ENCODE measurements around the gene GPN2.
A peak's percentile ranks its signal among the peaks of the same experiment; 100 is the strongest.
"Not testable (repeated sequence)": the region's sequence is repeated elsewhere in the genome, so short reads cannot be mapped to it uniquely, and the experiment has no call there.

GPN2 gene

DNA sequence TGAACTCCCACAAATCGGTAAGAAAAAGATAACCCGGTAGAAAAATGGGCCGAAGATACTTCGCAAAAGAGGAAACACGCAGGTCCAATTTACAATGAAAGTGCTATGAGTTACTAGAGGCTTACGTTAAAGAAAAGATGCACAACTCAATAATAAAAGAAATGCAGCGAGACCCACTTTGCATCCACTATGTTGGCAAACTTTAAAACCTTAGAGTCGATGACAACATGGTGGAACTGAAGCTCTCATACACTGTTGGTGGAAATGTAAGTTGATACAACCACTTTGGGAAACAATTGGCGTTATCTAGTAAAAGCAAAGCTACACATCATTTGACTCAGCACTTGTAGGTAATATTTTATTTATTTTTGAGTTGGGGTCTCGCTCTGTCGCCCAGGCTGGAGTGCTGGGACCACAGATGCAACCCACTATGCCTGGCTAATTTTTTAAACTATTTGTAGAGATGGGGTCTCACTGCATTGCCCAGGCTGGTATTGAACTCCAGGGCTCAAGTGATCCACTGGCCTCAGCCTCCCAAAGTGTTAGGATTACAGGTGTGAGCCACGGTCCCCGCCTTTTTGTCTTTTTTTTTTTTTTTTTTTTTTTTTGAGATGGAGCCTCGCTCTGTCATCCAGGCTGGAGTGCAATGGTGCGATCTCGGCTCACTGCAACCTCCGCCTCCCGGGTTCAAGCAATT is 10.9 kb upstream of the GPN2 start:
- DNase-seq = no peak

DNA sequence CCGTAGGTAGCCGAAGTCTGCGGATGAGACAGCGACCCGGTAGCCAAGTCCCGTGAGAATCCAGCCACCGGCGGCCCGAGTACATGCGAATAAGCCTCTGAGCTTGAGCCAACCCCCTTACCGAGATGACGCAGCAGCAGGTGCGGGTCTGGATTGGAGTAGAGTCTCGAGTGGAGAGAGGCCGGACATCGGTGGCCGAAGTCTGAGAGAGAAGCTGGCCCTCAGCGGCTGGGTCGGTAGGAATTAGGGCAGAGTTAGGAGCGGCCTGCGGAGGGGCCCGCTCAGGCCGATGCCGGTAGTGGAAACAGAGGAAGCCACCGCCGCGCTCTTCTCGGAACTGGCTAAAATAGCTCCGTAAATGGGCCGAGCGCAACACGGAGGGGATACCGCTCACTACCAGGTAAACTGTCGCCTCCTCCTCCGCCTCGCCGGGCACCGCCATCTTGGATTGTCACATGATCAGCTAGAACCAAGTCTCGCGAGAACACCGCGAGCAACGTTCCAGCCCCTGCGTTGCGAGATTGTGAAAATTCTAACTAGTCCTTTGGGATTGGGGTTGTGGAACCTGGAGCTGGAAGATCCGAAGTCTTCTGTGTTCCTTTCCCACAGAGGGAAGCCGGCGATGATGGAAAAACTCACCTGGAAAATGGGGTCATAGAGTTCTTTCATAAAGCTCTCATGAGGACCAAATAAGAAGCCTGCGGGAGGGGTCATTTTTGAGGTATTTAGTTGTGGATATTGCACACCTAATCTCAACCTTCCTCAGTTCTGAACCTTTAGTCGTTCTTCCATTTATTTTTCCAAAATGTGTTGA is 10.1 kb upstream of the GPN2 start, which contains the start of gene GPATCH3:
Gene GPATCH3, minus strand, starts transcription at position 467 of the 814 bp plus-strand sequence. Its CDS starts 25 bp downstream, at position 442.
- peak; percentile 75 to 80 (median 76) for DNase-seq

DNA sequence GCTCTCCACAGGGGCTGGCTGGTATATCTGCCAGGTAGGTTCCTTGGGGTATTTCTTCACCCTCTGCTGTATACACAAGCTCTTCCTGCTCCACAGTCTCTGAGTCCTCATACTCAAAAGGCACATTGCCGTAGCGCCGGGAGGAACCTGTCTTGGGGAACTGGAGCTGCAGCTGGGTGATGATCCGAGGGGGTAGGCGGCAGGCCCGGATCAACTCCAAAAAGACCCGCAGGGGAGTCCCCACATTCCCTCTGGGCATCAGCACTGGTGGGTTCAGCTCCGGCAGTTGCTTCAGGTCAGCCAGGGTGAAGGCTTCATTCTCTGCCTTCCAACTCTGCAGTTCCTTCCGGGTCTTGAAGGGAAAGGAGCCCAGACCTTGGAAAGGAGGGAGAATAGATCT is 7.3 kb upstream of the GPN2 start:
- no peak for DNase-seq

DNA sequence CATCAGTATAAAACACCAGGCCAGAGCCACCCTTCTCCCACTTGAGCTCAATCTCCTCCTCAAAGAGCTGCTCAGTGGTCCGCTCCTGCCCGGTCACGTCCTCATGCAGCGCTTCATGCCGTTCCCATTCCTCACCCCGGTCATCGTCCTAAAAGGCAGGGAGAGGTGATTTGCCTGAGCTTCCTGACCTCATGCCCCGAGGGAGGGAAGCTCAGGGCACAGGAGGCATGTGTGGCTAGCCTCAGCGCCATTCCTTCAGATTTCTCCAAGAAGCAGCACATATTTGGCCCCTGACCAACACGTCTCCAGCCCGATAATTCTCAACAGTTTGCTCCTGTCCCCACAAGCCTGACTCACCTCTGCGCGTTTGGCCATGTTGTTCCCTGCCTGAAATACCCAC is 4.2 kb upstream of the GPN2 start:
- no peak for DNase-seq

DNA sequence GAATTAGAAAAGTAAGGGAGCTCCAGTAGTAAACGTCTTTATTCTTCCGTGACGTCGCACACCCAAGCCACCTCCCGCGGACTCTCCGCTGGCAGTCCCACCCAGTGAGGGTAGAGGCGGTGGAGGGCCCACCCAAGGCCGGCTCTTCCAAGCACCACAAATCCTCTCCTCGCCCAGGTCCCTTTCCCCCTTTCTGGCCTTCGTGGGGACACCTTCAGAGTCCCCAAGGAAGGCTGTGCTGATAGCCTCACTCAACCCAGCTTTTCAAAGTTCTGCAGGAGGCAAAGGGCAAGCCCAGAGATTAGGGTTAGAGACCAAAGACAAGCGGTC is 349 bp upstream of the GPN2 start:
- no peak for DNase-seq

DNA sequence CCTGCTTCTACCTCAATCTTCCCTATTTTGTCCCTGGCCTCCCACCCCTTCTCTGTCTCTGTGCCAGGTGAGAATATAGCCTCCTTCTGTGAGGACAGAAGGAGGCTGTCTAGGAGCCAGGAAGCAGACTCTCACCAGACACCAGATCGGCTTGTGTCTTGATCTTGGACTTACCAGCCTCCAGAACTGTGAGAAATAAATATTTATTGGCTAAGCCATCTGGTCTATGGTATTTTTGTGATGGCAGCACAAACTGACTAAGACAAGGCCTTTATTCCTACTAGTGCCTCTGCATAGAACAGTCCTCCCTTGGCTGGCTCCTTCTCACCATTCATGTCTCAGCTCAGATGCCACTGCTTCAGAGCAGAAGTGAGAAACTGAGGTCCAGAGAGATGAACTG is 1.9 kb downstream of the GPN2 start:
- no peak for DNase-seq

DNA sequence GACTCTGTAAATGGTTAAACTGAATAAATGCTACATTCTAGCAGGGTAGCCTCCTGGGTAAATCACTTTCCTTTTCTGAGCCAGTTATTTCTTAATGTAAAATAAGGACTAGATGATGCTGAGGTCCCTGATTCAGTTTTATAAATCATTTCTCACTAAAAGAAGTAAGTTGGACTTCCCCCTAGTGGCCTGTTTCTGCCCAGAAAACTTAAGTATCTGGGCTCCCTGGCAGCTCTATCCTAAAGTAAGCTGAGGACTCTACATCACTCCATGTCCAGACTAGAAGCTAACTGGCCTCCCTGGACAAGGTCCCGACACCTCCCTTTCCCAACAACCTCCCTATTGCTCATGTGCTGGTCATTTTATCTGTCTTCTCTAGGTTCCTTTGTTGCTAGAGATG is 3.0 kb downstream of the GPN2 start:
- DNase-seq = no peak

DNA sequence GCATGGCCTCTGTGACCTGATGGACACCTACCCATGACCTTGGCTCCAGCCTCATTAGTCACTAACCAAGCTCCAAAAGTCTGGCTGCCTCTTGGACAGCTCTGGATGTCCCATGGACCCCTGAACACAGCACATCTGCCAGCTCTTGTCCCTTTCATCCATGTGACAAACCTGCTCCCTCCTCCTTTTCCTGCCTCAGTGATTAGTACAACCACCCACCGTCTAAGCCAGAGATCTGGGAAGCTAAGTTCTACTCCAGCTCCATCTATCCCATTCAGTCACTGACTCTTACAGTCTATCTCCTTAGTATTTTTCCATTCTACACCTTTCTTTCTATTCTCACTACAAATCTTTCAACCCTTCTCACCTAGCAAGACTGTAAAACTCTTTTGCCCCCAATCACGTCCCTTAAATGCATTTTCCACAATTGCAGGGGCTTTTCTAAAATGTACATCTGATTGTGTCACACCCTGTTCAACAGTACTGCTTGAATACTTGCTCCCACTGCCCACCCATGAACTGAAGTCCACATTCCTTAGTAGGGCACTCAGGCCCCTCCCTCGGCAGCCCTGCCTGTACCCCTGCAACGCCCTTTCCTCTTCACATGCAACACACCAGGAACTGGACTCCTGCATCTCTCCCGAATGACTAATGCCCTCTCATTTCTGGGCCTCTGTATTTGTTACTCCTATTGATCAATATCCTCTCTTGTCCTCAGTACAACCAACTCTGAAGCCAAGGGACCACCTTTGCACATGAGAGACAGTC is 7.2 kb downstream of the GPN2 start:
- DNase-seq = no peak

DNA sequence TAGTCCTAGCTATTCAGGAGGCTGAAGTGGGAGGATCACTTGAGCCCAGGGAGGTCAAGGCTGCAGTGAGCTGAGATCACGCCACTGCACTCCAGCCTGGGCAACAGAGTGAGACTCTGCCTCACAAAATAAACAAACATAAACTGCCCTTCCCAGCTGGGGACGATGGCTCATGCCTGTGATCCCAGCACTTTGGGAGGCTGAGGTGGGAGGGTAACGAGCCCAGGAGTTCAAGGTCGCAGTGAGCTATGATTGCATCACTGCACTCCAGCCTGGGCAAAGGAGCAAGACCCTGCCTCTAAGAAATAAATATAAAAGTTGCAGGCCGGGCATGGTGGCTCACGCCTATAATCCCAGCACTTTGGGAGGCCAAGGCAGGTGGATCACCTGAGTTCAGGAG is 8.5 kb downstream of the GPN2 start:
- not testable (repeated sequence) for DNase-seq

DNA sequence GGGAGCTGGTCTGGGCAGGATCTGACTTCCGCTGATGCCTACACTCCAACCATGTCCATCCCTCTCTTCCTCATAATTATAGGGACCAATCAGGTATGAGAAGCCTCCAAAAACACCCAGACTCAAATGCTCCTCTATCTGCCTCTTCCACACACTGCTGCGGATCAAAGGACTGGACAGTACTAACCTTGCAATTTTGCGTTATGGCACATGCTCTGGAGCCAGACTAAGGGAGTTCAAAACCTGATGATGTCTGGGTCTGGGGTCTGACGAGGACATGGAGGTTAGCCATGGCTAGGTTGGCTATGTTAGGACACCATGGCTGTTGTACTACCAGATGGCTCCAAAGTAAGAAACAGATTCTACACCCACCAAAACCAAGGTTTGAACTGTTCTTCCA is 10.3 kb downstream of the GPN2 start:
- DNase-seq = no peak

DNA sequence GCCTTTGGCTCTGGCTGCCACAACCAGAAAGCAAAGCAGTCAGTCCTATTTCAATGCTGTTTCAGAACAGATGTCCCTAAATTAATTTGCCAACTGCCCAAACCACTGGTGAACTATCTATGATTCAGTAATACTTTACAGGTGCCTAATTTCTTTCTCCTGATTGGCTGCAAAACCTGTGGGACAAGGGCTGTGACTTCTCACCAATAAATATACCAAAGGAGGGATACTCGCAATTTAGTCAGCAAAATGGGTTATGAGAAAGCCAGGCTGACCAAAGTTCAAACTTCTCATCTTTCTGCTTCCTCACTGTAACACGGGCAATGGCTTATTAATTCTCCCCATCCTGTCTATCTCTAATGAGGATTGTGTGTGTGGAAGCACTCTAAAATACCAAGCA is 12.8 kb downstream of the GPN2 start:
- DNase-seq = no peak

DNA sequence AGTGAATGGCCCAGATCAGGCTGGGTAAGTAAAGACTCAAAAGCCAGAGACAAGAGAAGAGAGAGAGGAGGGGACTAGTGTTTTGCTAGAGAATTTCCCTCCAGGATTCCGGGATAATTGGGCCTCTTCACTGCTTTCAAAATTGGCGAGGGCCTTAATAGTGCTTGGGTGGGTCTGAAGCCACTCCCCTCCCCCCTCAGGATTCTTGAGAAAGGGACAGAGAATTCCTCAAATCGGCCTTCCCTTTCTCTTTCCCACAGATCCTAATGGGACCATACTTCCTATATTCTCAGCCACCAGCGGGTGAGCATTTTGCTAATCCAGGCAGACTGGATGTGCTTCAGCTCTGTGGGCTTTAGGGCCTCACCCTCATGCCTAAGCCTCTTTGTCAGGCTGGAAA is 15.2 kb downstream of the GPN2 start:
- DNase-seq = no peak

DNA sequence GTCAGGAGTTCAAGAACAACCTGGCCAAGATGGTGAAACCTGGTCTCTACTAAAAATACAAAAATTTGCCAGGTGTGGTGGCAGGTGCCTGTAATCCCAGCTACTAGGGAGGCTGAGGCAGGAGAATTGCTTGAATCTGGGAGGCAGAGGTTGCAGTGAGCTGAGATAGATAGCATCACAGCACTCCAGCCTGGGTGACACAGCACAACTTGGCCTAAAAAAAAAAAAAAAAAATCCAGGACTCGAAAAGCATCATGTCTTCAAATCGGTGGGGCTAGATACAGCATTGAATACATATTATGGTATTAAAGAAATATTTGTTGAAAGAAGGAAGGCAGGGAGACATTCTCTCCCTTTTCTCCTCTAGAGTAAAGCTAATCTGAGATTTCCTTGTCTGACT is 17.0 kb downstream of the GPN2 start:
- not testable (repeated sequence) for DNase-seq

DNA sequence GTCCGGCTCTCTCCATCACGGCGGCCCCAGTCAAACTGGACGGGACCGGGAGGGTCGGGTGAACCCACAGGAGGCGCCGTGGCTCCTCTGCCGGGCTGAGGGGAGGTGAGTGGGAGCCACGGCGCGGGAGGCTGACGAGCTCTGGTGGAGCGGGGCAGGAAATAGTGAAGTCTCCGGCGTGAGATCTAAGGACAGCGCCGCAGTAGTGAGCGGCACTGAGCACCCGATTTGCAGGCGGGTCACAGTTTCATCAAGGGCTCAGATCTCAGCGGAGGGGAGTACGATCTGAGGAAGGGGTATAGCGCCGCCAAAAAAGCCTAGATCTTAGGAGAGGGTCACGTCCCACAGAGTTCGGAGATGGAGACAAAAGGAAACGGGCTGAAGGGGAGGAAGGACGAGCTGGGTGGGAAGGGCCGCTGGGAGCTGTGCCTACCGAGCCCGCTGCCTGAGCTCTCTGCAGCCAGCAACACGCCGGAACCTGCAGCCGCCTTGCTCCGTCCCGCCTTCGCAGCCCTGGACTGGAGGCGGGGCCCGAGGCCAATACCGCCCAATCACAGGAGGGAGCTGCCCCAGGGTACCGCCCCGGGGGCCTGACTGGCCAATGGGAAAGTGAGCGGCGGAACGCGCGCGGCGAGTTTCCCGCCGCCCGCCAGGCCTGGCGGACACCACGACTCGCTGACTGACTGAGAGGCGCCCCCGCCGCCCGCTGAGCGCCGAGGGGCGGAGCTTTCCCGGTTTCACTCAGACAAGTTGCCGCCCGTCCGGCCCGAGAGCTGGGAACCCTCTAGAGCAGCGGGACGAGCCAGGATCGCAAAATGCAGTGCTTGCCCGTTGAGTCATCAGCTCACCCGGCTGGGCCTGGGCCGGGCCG is 25.2 kb downstream of the GPN2 start:
- DNase-seq = peak; percentile 87 to 90 (median 89)

DNA sequence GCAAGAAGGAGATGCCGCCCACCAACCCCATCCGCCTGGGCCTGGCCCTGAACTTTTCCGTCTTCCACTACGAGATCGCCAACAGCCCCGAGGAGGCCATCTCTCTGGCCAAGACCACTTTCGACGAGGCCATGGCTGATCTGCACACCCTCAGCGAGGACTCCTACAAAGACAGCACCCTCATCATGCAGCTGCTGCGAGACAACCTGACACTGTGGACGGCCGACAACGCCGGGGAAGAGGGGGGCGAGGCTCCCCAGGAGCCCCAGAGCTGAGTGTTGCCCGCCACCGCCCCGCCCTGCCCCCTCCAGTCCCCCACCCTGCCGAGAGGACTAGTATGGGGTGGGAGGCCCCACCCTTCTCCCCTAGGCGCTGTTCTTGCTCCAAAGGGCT is 26.4 kb downstream of the GPN2 start:
- DNase-seq = no peak

DNA sequence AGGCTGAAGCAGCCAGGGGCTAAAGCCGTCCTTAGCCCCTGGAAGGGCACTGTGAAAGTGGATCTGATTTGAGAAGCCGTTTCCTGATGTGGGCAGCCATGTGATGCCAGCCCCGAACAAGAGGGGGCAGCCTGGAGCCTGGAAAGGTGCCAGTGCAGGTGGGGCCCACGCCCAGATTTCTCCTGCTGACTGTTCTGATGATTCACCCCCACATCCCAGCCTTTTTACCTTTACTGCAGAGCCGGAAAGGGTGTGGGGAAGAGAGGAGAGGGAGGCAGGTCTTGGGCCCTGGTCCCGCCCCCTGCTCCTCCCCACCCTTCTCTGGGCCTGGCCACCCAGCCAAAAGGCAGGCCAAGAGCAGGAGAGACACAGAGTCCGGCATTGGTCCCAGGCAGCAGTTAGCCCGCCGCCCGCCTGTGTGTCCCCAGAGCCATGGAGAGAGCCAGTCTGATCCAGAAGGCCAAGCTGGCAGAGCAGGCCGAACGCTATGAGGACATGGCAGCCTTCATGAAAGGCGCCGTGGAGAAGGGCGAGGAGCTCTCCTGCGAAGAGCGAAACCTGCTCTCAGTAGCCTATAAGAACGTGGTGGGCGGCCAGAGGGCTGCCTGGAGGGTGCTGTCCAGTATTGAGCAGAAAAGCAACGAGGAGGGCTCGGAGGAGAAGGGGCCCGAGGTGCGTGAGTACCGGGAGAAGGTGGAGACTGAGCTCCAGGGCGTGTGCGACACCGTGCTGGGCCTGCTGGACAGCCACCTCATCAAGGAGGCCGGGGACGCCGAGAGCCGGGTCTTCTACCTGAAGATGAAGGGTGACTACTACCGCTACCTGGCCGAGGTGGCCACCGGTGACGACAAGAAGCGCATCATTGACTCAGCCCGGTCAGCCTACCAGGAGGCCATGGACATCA is 27.1 kb downstream of the GPN2 start, which contains the start of gene SFN:
Gene SFN, plus strand, starts transcription at position 369 of the 904 bp plus-strand sequence. Its CDS starts 64 bp downstream, at position 433.
- DNase-seq = peak in 1 of 4 experiments; percentile 12

DNA sequence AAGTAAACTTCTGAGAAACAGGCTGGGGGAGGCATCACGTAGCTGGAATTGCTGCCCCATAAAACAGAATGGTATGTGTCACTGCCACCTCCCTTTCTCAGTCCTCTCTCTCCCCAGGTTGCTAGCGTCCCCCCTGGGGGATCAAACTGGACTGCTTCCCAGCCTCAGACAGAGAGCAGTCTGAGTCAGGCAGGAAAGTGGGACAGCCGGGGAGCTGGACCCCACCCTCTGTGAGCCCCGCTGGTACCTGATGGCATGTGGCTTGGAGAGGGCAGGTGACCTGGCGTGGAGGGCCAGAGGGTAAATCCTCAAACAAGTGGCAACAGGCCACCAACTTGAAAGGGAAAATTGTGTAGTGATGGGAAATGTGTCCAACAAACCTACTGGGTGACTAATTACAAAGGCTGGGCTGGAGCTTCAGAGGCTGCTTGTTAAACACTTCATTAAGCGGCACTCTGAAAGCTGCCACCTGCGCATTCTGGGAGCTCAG is 28.1 kb downstream of the GPN2 start:
- DNase-seq = no peak

DNA sequence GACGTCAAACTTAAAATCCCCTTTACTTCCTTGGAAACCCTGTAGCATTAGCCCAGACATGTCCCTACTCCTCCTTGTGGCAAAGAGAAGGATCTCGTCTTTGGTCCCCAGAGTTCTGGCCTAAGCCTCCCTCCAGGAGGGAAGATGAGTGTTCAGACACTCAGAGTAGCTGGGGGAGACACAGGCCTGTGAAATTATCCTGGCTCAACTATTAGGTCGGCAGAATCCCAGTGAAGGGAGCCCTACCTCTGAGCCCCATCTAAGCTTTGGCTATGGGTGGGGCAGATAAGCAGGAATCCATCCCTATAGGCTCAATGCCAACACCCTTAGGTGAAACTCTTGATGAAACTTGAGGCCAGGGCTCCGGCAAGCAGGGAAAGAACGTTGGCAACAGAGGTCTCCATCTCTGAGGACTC is 28.8 kb downstream of the GPN2 start:
- DNase-seq = no peak

DNA sequence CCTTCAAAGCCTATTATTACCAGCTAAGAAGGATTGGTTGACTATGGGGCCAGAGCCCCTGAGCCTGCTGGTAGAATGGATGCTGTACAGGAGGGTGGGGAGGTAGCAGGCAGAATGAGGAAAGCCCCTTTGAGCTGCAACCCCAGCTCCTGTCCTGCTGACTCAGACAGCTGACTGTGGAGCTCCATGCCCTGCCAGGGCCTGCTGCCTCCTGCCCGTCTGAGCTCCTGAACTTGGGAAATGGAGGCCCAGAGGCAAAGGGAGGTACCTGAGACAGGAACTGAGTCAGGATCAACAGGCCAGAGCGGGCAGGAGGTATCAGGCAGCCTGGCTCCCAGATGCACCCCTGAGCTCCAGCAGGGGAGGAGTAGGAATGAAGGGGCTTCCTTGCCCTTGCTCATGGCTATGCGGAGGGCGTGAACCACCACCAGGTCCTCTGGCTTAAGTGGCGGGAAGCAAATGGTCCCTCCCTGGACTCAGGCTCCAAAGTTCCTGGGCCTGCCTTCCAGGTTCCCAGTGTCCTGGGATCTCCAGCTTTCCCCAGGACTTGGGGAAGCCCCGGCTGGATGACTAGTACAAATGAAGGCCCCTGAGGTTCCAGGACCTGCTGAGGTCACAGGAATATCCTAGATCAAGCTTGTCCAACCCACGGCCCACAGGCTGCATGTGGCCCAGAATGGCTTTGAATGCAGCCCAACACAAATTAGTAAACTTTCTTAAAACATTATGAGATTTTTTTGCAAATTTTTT is 31.0 kb downstream of the GPN2 start:
- no peak for DNase-seq

DNA sequence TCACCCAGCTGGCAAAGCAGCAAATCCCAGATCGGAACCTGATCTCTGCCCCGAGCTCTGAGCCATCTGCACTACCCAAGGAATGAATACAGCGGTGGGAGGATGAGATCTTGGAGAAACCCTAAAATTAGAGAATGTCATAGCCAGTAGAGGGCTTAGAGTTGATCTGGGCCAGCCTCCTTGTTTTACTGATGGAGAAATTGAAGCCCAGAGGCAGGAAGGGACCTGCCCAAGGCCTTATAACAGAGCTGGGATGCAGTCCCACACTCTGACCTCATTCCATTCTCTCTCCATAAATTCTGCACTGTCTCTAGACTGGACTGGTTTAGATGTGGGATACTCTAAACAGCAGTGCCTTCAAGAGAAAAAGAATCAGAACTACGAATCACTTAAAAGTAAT is 31.9 kb downstream of the GPN2 start:
- DNase-seq = no peak
